AG04449 (cell line): Measurements from ENCODE around the gene NFIA.

ENCODE experiments used
- CTCF ChIA-PET: fragments of 350-600 bp; formaldehyde crosslinking; extraction: SDS; loops from one replicate; lab custom pipeline; 2021; ENCODE audit warnings: antibody characterized with exemption; lab: Yijun Ruan, JAX
- POLR2A ChIA-PET: fragments of 400-600, 350-600 bp; formaldehyde crosslinking; extraction: SDS; loops from one replicate; lab custom pipeline; 2020; ENCODE audit warnings: antibody characterized with exemption, inconsistent platforms; lab: Yijun Ruan, JAX
- DNase-seq: peaks from one replicate; pipeline ENCODE4 v3.0.0-alpha.2; 2010; ENCODE audit warnings: low read depth, low spot score
- H3K4me3 ChIP-seq: 2 replicates; pipeline ENCODE4 v1.5.1; 2011; ENCODE audit warnings: low read depth, mild to moderate bottlenecking, control low read depth, low read length
- TF ChIP-seq, protein P1 (sequence below): IDR thresholded peaks from one replicate; pipeline ENCODE4 v1.5.1; 2011; ENCODE audit warnings: mild to moderate bottlenecking, moderate library complexity, low read length, control low read depth, inconsistent platforms; ENCODE audit not compliant: insufficient read depth; ENCODE audit errors: missing control alignments

The NFIA gene

DNA sequence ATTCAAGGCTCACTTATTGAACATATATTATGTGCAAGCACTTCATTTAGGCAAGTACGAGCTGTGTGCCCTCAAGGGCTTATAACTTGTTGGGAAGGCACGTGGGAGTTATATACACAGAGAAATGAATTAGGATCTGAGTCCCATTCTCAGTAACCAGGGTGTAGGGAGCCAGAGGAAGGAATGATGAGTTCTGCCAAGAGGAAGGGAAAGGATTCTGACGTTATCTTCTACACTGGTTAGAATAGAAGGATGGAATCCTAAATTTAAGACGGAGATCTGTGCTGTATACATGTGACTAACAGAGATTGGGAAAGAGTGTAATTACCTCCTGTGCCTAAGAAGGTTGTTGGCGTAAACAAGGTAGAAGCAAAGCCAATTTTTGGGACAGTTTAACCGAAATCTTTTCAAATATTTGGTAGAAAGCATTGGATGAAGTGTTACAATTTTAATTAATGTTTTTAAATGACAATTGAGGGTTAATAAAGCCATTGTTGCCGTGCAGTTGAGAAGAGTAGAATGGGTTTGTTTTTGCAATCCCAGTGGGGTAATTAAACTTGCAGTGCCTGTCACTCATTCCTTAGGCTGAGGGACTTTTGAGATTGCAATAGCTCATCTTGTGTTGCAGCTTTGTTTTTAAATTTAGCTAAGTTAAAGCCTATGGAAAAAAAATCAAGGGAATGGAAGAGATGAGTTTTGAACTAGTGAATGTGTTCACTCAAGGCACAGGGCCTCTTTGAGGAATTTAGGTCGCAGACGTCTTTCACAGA, 177.2 kb downstream of the NFIA start:
- POLR2A ChIA-PET, result no interaction called here
- DNase-seq, result no peak
- CTCF ChIA-PET, result no interaction called here

DNA sequence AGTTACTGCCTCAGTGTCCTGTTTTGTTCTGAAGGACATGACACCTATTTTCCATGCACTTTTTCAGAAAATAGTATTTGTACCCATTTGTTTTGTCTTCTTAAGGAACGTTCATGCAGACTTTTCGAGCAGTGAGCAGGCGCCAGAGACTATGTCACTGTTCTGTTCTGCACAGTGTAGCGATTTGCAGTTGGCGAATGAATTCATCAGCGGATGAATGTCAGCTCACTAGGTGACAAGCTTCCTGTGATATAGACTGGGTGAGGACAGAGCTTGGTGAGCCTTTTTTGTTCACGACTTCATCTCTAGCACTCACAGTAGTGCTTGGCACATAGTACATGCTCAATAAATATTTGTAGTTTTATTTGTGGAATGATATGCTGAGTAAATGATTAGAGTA, 177.8 kb downstream of the NFIA start:
- no peak for DNase-seq
- ChIA-PET POLR2A (no interaction called here), CTCF (no interaction called here)
- H3K4me3 ChIP-seq, result no peak overlapping the region
- TF ChIP-seq, protein P1, sequence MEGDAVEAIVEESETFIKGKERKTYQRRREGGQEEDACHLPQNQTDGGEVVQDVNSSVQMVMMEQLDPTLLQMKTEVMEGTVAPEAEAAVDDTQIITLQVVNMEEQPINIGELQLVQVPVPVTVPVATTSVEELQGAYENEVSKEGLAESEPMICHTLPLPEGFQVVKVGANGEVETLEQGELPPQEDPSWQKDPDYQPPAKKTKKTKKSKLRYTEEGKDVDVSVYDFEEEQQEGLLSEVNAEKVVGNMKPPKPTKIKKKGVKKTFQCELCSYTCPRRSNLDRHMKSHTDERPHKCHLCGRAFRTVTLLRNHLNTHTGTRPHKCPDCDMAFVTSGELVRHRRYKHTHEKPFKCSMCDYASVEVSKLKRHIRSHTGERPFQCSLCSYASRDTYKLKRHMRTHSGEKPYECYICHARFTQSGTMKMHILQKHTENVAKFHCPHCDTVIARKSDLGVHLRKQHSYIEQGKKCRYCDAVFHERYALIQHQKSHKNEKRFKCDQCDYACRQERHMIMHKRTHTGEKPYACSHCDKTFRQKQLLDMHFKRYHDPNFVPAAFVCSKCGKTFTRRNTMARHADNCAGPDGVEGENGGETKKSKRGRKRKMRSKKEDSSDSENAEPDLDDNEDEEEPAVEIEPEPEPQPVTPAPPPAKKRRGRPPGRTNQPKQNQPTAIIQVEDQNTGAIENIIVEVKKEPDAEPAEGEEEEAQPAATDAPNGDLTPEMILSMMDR, result no peak

More for the DNA sequence above, 177.2 kb downstream of the NFIA start:
- no peak overlapping the region for H3K4me3 ChIP-seq
- TF ChIP-seq, protein P1, result no peak

DNA sequence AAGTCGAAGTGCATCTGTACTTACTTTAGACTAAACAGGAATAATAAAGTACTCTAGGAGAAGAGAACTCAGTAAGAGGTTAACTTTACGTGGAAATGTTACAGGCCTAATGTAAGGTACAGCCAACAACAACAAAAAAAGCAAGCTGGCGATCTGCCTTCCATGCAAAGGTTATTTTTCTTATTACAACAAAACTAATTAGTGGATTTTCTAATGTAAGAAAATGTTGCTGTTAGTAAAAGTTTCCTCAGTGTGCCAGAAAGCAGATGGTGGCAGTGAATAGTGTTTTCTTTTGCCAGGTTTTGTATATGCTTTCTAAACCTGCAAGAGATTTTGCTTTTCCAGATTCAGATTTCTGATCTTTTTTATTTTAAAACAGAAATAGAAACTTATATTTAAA, 179.2 kb downstream of the NFIA start:
- ChIA-PET CTCF (no interaction called here), POLR2A (no interaction called here)
- no peak overlapping the region for H3K4me3 ChIP-seq
- no peak for DNase-seq
- TF ChIP-seq, protein P1, result no peak

DNA sequence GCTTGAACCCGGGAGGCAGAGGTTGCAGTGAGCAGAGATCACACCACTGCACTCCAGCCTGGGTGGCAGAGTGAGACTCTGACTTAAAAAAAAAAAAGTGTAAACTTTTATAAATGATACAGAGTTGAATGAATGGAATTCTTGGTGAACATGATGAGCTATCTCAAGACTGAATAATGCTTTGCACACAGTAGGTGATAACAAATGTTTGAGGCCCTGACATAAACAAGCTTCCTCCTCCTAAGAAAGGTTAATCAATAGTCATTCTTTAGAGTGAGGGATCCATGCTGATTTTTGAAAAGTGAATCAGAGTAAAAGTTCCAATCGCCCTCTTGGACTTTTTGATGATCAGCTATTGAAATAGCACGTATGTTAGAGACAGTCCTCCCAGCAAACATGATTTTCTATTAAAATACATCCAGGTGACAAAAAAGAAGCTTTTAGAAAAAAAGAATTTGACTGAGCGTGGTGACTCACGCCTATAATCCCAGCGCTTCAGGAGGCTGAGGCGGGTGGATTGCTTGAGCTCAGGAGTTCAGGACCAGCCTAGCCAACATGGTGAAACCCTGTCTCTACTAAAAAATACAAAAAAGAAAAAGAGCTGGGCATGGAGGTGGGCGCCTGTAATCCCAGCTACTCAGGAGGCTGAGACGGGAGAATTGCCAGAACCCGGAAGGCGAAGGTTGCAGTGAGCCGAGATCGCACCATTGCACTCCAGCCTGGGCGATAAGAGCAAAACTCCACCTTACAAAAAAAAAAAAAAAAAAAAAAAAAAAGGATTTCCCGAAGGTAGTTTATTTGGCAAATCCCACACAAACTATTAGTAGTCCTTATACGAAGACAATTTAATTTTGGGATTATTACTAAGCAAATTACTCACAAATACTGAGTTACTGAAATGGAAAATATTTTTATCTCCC, 181.8 kb downstream of the NFIA start:
- no peak overlapping the region for H3K4me3 ChIP-seq
- TF ChIP-seq, protein P1, result no peak
- ChIA-PET CTCF (no interaction called here), POLR2A (no interaction called here)
- no peak for DNase-seq

DNA sequence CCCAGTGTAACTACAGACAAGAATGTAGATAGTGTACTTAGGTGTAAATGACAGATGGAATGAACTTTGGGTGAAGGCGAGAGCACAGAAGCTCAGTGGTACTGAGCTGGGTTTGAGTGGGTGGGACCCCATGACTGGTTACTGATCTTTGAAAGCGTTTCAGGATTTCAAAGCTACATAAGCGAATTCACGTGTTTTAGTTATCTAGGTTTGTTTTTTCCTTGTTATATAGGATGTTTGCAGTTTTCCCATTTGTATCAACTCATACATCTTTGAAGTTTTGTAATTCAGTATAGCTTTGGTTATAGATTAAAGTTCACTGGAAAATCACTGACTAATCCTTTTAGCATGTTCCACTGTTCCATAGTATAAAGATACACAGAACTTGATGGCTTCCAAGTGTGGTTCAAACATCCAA, 182.5 kb downstream of the NFIA start:
- H3K4me3 ChIP-seq, result no peak overlapping the region
- ChIA-PET CTCF (no interaction called here), POLR2A (no interaction called here)
- TF ChIP-seq, protein P1, result no peak
- DNase-seq, result no peak

DNA sequence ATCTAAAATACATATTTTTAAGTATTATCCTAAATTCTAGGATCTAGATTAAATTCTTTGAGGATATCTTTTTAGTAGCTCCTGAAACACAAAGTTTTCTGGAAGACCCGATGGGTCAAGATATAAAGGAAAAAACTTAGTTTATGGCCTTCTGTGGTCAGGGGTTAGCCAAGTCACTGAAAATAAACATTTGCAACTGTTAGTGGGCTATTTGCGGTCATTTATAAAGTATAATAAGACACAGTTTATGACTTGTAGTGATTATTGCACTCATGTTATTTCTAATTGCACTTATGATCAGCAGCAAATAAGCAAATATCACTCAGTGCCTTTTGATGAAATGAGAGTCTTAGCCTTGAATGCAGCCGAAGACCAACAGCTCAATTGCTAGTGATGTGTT, 183.3 kb downstream of the NFIA start:
- H3K4me3 ChIP-seq, result no peak overlapping the region
- DNase-seq, result no peak
- ChIA-PET CTCF (interaction anchor here (1.6 kb wide), 1 partner anchor 187 kb away, joined by 4 read pairs; no protein-coding TSS in a partner anchor), POLR2A (no interaction called here)
- TF ChIP-seq, protein P1, result no peak
